ENCODE data around the gene MAPK10. TPM values are rescaled to one million over a fixed set of nuclear protein-coding genes. Genes with fewer than 3 reads are reported as not detected.

MAPK10 gene
- polyA plus RNA-seq, 1 donor (not counting 4 experiments of a cell fraction or from before 2014, with no cell fraction given) = 8.2 TPM

GRCh38 chr4:86280246-86280645, 79.6 kb downstream of the MAPK10 start:
- FAIRE-seq (no peak), DNase-seq (ENCODE audit: low read depth, low spot score) (no peak)
- Histone ChIP-seq H3K9me1 (ENCODE audit: control insufficient read depth, extremely low read depth, insufficient read depth, low read length) (no peaks in the 10 kb centered on the region), H3K27ac (ENCODE audit: control insufficient read depth, insufficient read depth, low read length) (no peak overlapping the region), H3K36me3 (ENCODE audit: control insufficient read depth in 2 of 2, extremely low read depth in 1 of 2, insufficient read depth in 2 of 2, low read length in 2 of 2) (no peaks in the 10 kb centered on the region), H3K4me3 (ENCODE audit: control insufficient read depth in 2 of 3, extremely low read depth in 1 of 3, insufficient read depth in 2 of 3, low read depth in 1 of 3, low read length in 3 of 3) (no peak overlapping the region), H3K79me2 (ENCODE audit: control insufficient read depth, insufficient read depth, low read length) (no peaks in the 10 kb centered on the region), H3K4me1 (ENCODE audit: control insufficient read depth, extremely low read depth, insufficient read depth, low read length) (no peaks in the 10 kb centered on the region), H3K9ac (ENCODE audit: control insufficient read depth, extremely low read depth, insufficient read depth, low read length) (no peak overlapping the region), H3K9me3 (ENCODE audit: control insufficient read depth, low read depth, low read length) (no peaks in the 10 kb centered on the region), H3K4me2 (ENCODE audit: control insufficient read depth, extremely low read depth, insufficient read depth, low read depth, low read length) (no peak overlapping the region), H2AFZ (ENCODE audit: control insufficient read depth, low read length) (no peak overlapping the region), H3K27me3 (ENCODE audit: control insufficient read depth, extremely low read depth, insufficient read depth, low read length) (no peaks in the 10 kb centered on the region), H4K20me1 (ENCODE audit: control insufficient read depth, extremely low read depth, insufficient read depth, low read length) (no peaks in the 10 kb centered on the region)
- TF ChIP-seq, protein P1, sequence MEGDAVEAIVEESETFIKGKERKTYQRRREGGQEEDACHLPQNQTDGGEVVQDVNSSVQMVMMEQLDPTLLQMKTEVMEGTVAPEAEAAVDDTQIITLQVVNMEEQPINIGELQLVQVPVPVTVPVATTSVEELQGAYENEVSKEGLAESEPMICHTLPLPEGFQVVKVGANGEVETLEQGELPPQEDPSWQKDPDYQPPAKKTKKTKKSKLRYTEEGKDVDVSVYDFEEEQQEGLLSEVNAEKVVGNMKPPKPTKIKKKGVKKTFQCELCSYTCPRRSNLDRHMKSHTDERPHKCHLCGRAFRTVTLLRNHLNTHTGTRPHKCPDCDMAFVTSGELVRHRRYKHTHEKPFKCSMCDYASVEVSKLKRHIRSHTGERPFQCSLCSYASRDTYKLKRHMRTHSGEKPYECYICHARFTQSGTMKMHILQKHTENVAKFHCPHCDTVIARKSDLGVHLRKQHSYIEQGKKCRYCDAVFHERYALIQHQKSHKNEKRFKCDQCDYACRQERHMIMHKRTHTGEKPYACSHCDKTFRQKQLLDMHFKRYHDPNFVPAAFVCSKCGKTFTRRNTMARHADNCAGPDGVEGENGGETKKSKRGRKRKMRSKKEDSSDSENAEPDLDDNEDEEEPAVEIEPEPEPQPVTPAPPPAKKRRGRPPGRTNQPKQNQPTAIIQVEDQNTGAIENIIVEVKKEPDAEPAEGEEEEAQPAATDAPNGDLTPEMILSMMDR (optimal IDR thresholded peaks at IDR 0.05 in 1 of 3, IDR thresholded peaks at IDR 0.05 in 1 of 3, conservative IDR thresholded peaks at IDR 0.05 in 1 of 3; ENCODE audit: extremely low read depth in 1 of 3, insufficient read depth in 2 of 3, low read length in 3 of 3) = no peak
- TF ChIP-seq EZH2 (IDR thresholded peaks at IDR 0.05; ENCODE audit: low read length) = no peak
- dilution Hi-C loops (cut with MboI; ENCODE audit: extremely low pct_ligation_motif_present, low sequenced_read_pairs) = no loop called here

GRCh38 chr4:86279293-86279960, 80.4 kb downstream of the MAPK10 start:
- dilution Hi-C loops (cut with MboI; ENCODE audit: extremely low pct_ligation_motif_present, low sequenced_read_pairs) = no loop called here
- no peak for FAIRE-seq

More at GRCh38 chr4:86279293-86279960, 80.4 kb downstream of the MAPK10 start:
- no peak overlapping the region for H2AFZ ChIP-seq (ENCODE audit: control insufficient read depth, low read length)
- no peak for DNase-seq (ENCODE audit: low read depth, low spot score)
- no peaks in the 10 kb centered on the region for H3K9me1 ChIP-seq (ENCODE audit: control insufficient read depth, extremely low read depth, insufficient read depth, low read length)
- H3K4me1 ChIP-seq (ENCODE audit: control insufficient read depth, extremely low read depth, insufficient read depth, low read length) = no peaks in the 10 kb centered on the region
- H3K36me3 ChIP-seq (ENCODE audit: control insufficient read depth in 2 of 2, extremely low read depth in 1 of 2, insufficient read depth in 2 of 2, low read length in 2 of 2) = no peaks in the 10 kb centered on the region
- H3K4me3 ChIP-seq (ENCODE audit: control insufficient read depth in 2 of 3, extremely low read depth in 1 of 3, insufficient read depth in 2 of 3, low read depth in 1 of 3, low read length in 3 of 3) = no peak overlapping the region
- H3K79me2 ChIP-seq (ENCODE audit: control insufficient read depth, insufficient read depth, low read length) = no peaks in the 10 kb centered on the region
- no peak overlapping the region for H3K27ac ChIP-seq (ENCODE audit: control insufficient read depth, insufficient read depth, low read length)
- H3K27me3 ChIP-seq (ENCODE audit: control insufficient read depth, extremely low read depth, insufficient read depth, low read length) = no peaks in the 10 kb centered on the region
- no peak overlapping the region for H3K4me2 ChIP-seq (ENCODE audit: control insufficient read depth, extremely low read depth, insufficient read depth, low read depth, low read length)
- H4K20me1 ChIP-seq (ENCODE audit: control insufficient read depth, extremely low read depth, insufficient read depth, low read length) = no peaks in the 10 kb centered on the region
- no peaks in the 10 kb centered on the region for H3K9me3 ChIP-seq (ENCODE audit: control insufficient read depth, low read depth, low read length)
- TF ChIP-seq, protein P1 (optimal IDR thresholded peaks at IDR 0.05 in 1 of 3, IDR thresholded peaks at IDR 0.05 in 1 of 3, conservative IDR thresholded peaks at IDR 0.05 in 1 of 3; ENCODE audit: extremely low read depth in 1 of 3, insufficient read depth in 2 of 3, low read length in 3 of 3) = no peak
- no peak for TF ChIP-seq EZH2 (IDR thresholded peaks at IDR 0.05; ENCODE audit: low read length)
- H3K9ac ChIP-seq (ENCODE audit: control insufficient read depth, extremely low read depth, insufficient read depth, low read length) = no peak overlapping the region

Measured in keratinocyte (primary cell).